H1 (cell line): ENCODE measurements around the gene SLC26A8. TPM values are rescaled to one million over a fixed set of nuclear protein-coding genes. Genes with fewer than 3 reads are reported as not detected.

Experiments
- CTCF ChIA-PET: fragments of 300-600 bp; sonication (Branson Sonifier 250); formaldehyde crosslinking; loops from one replicate; lab custom pipeline; 2021; ENCODE audit not compliant: partially characterized antibody; lab: Charles Lee
- POLR2A ChIA-PET: fragments of 300-600 bp; sonication (Branson Sonifier 250); formaldehyde crosslinking; loops from one replicate; lab custom pipeline; 2021; ENCODE audit warnings: inconsistent platforms; ENCODE audit not compliant: partially characterized antibody; lab: Charles Lee
- DNase-seq, 2 experiments: peaks; one replicate each; pipeline versions ENCODE4 v3.0.0 to v3.0.0-alpha.2; 2010 to 2022; ENCODE audit warnings: low spot score in 2 of 2, low read depth in 1 of 2, mixed read lengths in 1 of 2
- FAIRE-seq: peaks from 2 replicates; lab custom pipeline; 2011; peaks lifted over from hg19 to GRCh38; lab: Jason Lieb, UNC
- H2AFZ ChIP-seq: 2 replicates; pipeline ENCODE4 v1.8.1; 2012; ENCODE audit warnings: low read length, inconsistent platforms
- H2AK5ac ChIP-seq: 2 replicates; pipeline ENCODE4 v1.6.1; 2013; ENCODE audit warnings: low read depth, low read length
- H2BK120ac ChIP-seq: replicated peaks from 2 replicates; pipeline ENCODE3; 2013; ENCODE audit warnings: low read depth, low read length, inconsistent platforms
- H2BK12ac ChIP-seq: 2 replicates; pipeline ENCODE4 v1.6.1; 2013; ENCODE audit warnings: low read depth, low read length
- H2BK15ac ChIP-seq: 2 replicates; pipeline ENCODE4 v1.6.1; 2013; ENCODE audit warnings: low read length
- H2BK20ac ChIP-seq: 2 replicates; pipeline ENCODE4 v1.6.1; 2013; ENCODE audit warnings: low read length
- H2BK5ac ChIP-seq: 2 replicates; pipeline ENCODE4 v1.6.1; 2013; ENCODE audit warnings: low read depth, low read length
- H3K14ac ChIP-seq: 2 replicates; pipeline ENCODE4 v1.6.1; 2013; ENCODE audit warnings: inconsistent platforms; ENCODE audit not compliant: insufficient read length
- H3K18ac ChIP-seq: 2 replicates; pipeline ENCODE4 v1.6.1; 2013; ENCODE audit warnings: low read length; ENCODE audit errors: extremely low read depth
- H3K23ac ChIP-seq: 2 replicates; pipeline ENCODE4 v1.6.1; 2013; ENCODE audit warnings: inconsistent platforms; ENCODE audit not compliant: insufficient read length
- H3K23me2 ChIP-seq: 2 replicates; pipeline ENCODE4 v1.6.1; 2013; ENCODE audit warnings: low read depth, low read length
- H3K27ac ChIP-seq: 2 replicates; pipeline ENCODE4 v1.6.1; 2011; ENCODE audit warnings: low read depth, low read length, inconsistent platforms
- H3K27me3 ChIP-seq, 4 experiments: replicated peaks in 1 of 4; 1 replicate in 1 of 4; 2 replicates in 3 of 4; pipeline versions ENCODE4 v1.6.1 to v1.8.1; 2011 to 2013; ENCODE audit warnings: low read length in 3 of 4, mild to moderate bottlenecking in 3 of 4, inconsistent platforms in 2 of 4, mixed read lengths in 2 of 4, moderate library complexity in 1 of 4; ENCODE audit not compliant: control insufficient read depth in 3 of 4, insufficient read depth in 3 of 4; ENCODE audit errors: extremely low read depth in 1 of 4
- H3K36me3 ChIP-seq, 4 experiments: 2 replicates each; pipeline versions ENCODE4 v1.6.1 to v1.8.1; 2011 to 2013; ENCODE audit warnings: mild to moderate bottlenecking in 4 of 4, low read length in 3 of 4, moderate library complexity in 2 of 4, control low read depth in 1 of 4, inconsistent platforms in 1 of 4; ENCODE audit not compliant: insufficient read depth in 4 of 4, control insufficient read depth in 2 of 4
- H3K4ac ChIP-seq: replicated peaks from 2 replicates; pipeline ENCODE3; 2013; ENCODE audit warnings: low read length, low read depth, mixed read lengths, inconsistent platforms; ENCODE audit not compliant: insufficient read length
- H3K4me1 ChIP-seq, 4 experiments: replicated peaks in 1 of 4; 1 replicate in 1 of 4; 2 replicates in 3 of 4; pipeline versions ENCODE4 v1.6.1 to v1.8.1; 2011 to 2013; ENCODE audit warnings: low read length in 3 of 4, inconsistent platforms in 2 of 4, mixed read lengths in 1 of 4; ENCODE audit not compliant: insufficient read depth in 4 of 4, control insufficient read depth in 3 of 4
- H3K4me2 ChIP-seq, 2 experiments: 2 replicates each; pipeline versions ENCODE4 v1.6.1 to v1.8.1; 2011 to 2013; ENCODE audit warnings: low read depth in 2 of 2, low read length in 2 of 2, control low read depth in 1 of 2, inconsistent platforms in 1 of 2, mild to moderate bottlenecking in 1 of 2; ENCODE audit not compliant: insufficient read depth in 1 of 2
- H3K4me3 ChIP-seq, 4 experiments: fragments of 200-600, 300-600 bp in 1 of 4; sonication (generic), shearing (Covaris generic), sonication (Bioruptor Twin) in 1 of 4; 2 replicates each; pipeline versions ENCODE4 v1.5.1 to v1.8.1; 2011 to 2016; ENCODE audit warnings: low read length in 4 of 4, low read depth in 3 of 4, control low read depth in 2 of 4, inconsistent platforms in 2 of 4, mild to moderate bottlenecking in 2 of 4, mixed read lengths in 1 of 4, moderate library complexity in 1 of 4; ENCODE audit not compliant: insufficient read depth in 2 of 4; ENCODE audit errors: extremely low read depth in 1 of 4
- H3K56ac ChIP-seq: replicated peaks from 2 replicates; pipeline ENCODE3; 2013; ENCODE audit warnings: low read depth, mild to moderate bottlenecking, mixed read lengths, low read length, inconsistent platforms; ENCODE audit not compliant: insufficient read length
- H3K79me1 ChIP-seq: 2 replicates; pipeline ENCODE4 v1.6.1; 2013; ENCODE audit warnings: low read depth, low read length, control low read depth
- H3K79me2 ChIP-seq, 2 experiments: 2 replicates each; pipeline versions ENCODE4 v1.6.1 to v1.8.1; 2012 to 2013; ENCODE audit warnings: low read length in 2 of 2, mild to moderate bottlenecking in 2 of 2, inconsistent platforms in 1 of 2; ENCODE audit not compliant: insufficient read depth in 2 of 2, control insufficient read depth in 1 of 2
- H3K9ac ChIP-seq, 4 experiments: replicated peaks in 1 of 4; 1 replicate in 1 of 4; 2 replicates in 3 of 4; pipeline versions ENCODE4 v1.6.1 to v1.8.1; 2011 to 2013; ENCODE audit warnings: low read depth in 3 of 4, low read length in 3 of 4, control low read depth in 2 of 4, mild to moderate bottlenecking in 2 of 4, moderate library complexity in 2 of 4, inconsistent platforms in 1 of 4; ENCODE audit errors: extremely low read depth in 1 of 4
- H3K9me3 ChIP-seq, 2 experiments: 2 replicates each; pipeline versions ENCODE4 v1.6.1 to v1.8.1; 2012 to 2013; ENCODE audit warnings: mild to moderate bottlenecking in 2 of 2, moderate library complexity in 2 of 2, control low read depth in 1 of 2, inconsistent platforms in 1 of 2, low read depth in 1 of 2, low read length in 1 of 2, mixed read lengths in 1 of 2; ENCODE audit not compliant: insufficient read depth in 2 of 2
- H4K20me1 ChIP-seq, 2 experiments: replicated peaks in 1 of 2; 2 replicates each; pipeline versions ENCODE3 to v1.8.1; 2011 to 2013; ENCODE audit warnings: inconsistent platforms in 2 of 2, low read length in 2 of 2, mild to moderate bottlenecking in 1 of 2; ENCODE audit not compliant: insufficient read depth in 2 of 2, control insufficient read depth in 1 of 2
- H4K5ac ChIP-seq: 2 replicates; pipeline ENCODE4 v1.6.1; 2013; ENCODE audit warnings: low read length, low read depth, mixed read lengths, inconsistent platforms; ENCODE audit not compliant: insufficient read length
- H4K8ac ChIP-seq: 2 replicates; pipeline ENCODE4 v1.8.0; 2013; ENCODE audit warnings: mild to moderate bottlenecking, moderate library complexity, low read length, inconsistent platforms; ENCODE audit not compliant: insufficient read depth; ENCODE audit errors: extremely low read depth
- H4K91ac ChIP-seq: replicated peaks from 2 replicates; pipeline ENCODE3; 2013; ENCODE audit warnings: low read length, mixed read lengths, inconsistent platforms; ENCODE audit not compliant: insufficient read length
- BACH1 ChIP-seq: IDR thresholded peaks from 2 replicates; pipeline ENCODE4 v1.6.1; 2012; ENCODE audit warnings: low read length, improper control_type of control experiment
- CBX5 ChIP-seq: fragments of 300-800, 300-1000 bp; sonication (generic); IDR thresholded peaks from 2 replicates; pipeline ENCODE4 v1.7.1; 2016; ENCODE audit warnings: antibody characterized with exemption, low read length, low read depth
- CTBP2 ChIP-seq: IDR thresholded peaks from 2 replicates; pipeline ENCODE4 v1.7.0; 2011; ENCODE audit warnings: borderline replicate concordance, mild to moderate bottlenecking, moderate library complexity, mixed read lengths, low read length; ENCODE audit not compliant: insufficient read depth, insufficient read length
- E2F6 ChIP-seq: IDR thresholded peaks from 2 replicates; pipeline ENCODE4 v1.6.1; 2012; ENCODE audit warnings: inconsistent platforms
- GABPA ChIP-seq: IDR thresholded peaks from 2 replicates; pipeline ENCODE4 v1.6.1; 2011; ENCODE audit warnings: mild to moderate bottlenecking, low read length, moderate library complexity, borderline replicate concordance; ENCODE audit not compliant: insufficient read depth
- HDAC2 ChIP-seq, 2 experiments: fragments of 300-600 bp in 1 of 2; sonication (generic) in 1 of 2; IDR thresholded peaks; 2 replicates each; pipeline ENCODE4 v1.6.1; 2011 to 2012; ENCODE audit warnings: low read depth in 2 of 2, low read length in 2 of 2, mild to moderate bottlenecking in 2 of 2, moderate library complexity in 2 of 2, borderline replicate concordance in 1 of 2, inconsistent platforms in 1 of 2
- HDAC6 ChIP-seq: IDR thresholded peaks from one replicate; pipeline ENCODE4 v1.7.1; 2012; ENCODE audit warnings: low read depth, mild to moderate bottlenecking, inconsistent platforms, low read length, moderate library complexity
- JUN ChIP-seq: IDR thresholded peaks from 2 replicates; pipeline ENCODE4 v1.6.1; 2011; ENCODE audit warnings: low read depth, mild to moderate bottlenecking, improper control_type of control experiment, low read length
- NRF1 ChIP-seq: IDR thresholded peaks from 2 replicates; pipeline ENCODE4 v1.6.1; 2011; ENCODE audit warnings: mild to moderate bottlenecking, low read depth, low read length, improper control_type of control experiment
- POLR2AphosphoS5 ChIP-seq: IDR thresholded peaks from 2 replicates; pipeline ENCODE4 v1.6.1; 2011; ENCODE audit warnings: low read depth, low read length
- RFX5 ChIP-seq: IDR thresholded peaks from 2 replicates; pipeline ENCODE4 v1.6.1; 2011; ENCODE audit warnings: low read depth, low read length, improper control_type of control experiment, borderline replicate concordance
- SP2 ChIP-seq: IDR thresholded peaks from 2 replicates; pipeline ENCODE4 v1.6.1; 2012; ENCODE audit warnings: mild to moderate bottlenecking, low read length, inconsistent platforms
- WGBS, 2 experiments: shearing (Covaris generic) in 1 of 2; methylation state at CpG; one replicate each; pipeline versions ENCODE4 v1.1.6 to v1.1.7; 2013 to 2015; ENCODE audit warnings: low lambda C conversion rate in 2 of 2, mixed read lengths in 2 of 2, inconsistent platforms in 1 of 2, low coverage in 1 of 2, missing lambda C conversion rate in 1 of 2; ENCODE audit not compliant: insufficient replicate concordance in 2 of 2, insufficient coverage in 1 of 2, insufficient read length in 1 of 2; ENCODE audit errors: extremely low coverage in 1 of 2, missing lambda C conversion rate in 1 of 2; 5-methylcytosine and 5-hydroxymethylcytosine counted together
- polyA plus RNA-seq, 7 experiments: library from polyadenylated mRNA; depleted of rRNA in 3 of 7; stranded (reverse) in 5 of 7; unstranded in 2 of 7; fragments of >200 nt in 5 of 7; fragments of 200-250 nt in 2 of 7; gene quantifications; 1 replicate in 5 of 7; 2 replicates in 1 of 7; 4 replicates in 1 of 7; pipeline versions ENCODE4 v1.2.1 to v1.2.3, GENCODE V29; 2011 to 2013; ENCODE audit warnings: missing spikeins in 2 of 7, mixed read lengths in 2 of 7
- total RNA-seq: library from RNA; stranded (reverse); fragmentation: NEBNext Ultra II Directional; extraction: Animal tissue kit (Norgen Biotek cat#: 25700); gene quantifications from 2 replicates; pipeline ENCODE4 v1.2.1, GENCODE V29; 2021

SLC26A8 gene
- total and polyA plus RNA-seq, 2 of the 8 experiments (the other 6 are each of a cell fraction or from before 2014, with no cell fraction given) = 0.56 to 0.57 TPM

- H3K56ac ChIP-seq = no peak overlapping the region
- peaks cover 0 to 12% (median 9%) of the 10 kb centered on the region in 4 experiments; a peak in 5 of 7 replicates for H3K4me1 ChIP-seq
- H3K79me1 ChIP-seq = no peaks in the 10 kb centered on the region
- H4K8ac ChIP-seq = no peak overlapping the region
- H3K18ac ChIP-seq = no peak overlapping the region
- no peak overlapping the region for H2BK15ac ChIP-seq
- no peak overlapping the region for H2BK120ac ChIP-seq
- H3K23me2 ChIP-seq = peaks cover 11% of the 10 kb centered on the region
- no peaks in the 10 kb centered on the region for H3K9me3 ChIP-seq
- no peak overlapping the region for H3K23ac ChIP-seq
- 5% methylated on average over 1 of the region's 1 CpG; no CpG with 5 or more reads in 1 of the 2 experiments for WGBS, 2 experiments
- DNase-seq (no peak), FAIRE-seq (no peak)
- H3K9ac ChIP-seq = no peak overlapping the region
- no peak overlapping the region for H3K4me2 ChIP-seq
- no peak overlapping the region for H3K4me3 ChIP-seq
- H4K20me1 ChIP-seq = no peaks in the 10 kb centered on the region
- no peak overlapping the region for H4K91ac ChIP-seq
- ChIA-PET POLR2A (no interaction called here), CTCF (no interaction called here)
- H3K14ac ChIP-seq = no peak overlapping the region
- no peak overlapping the region for H3K4ac ChIP-seq
- no peak overlapping the region for H4K5ac ChIP-seq
- H3K36me3 ChIP-seq = no peaks in the 10 kb centered on the region
- no peak overlapping the region for H2AK5ac ChIP-seq
- no peaks in the 10 kb centered on the region for H3K27me3 ChIP-seq
- H2AFZ ChIP-seq = no peak overlapping the region
- H2BK20ac ChIP-seq = no peak overlapping the region
- no peaks in the 10 kb centered on the region for H3K79me2 ChIP-seq
- H2BK12ac ChIP-seq = no peak overlapping the region
- no peak overlapping the region for H3K27ac ChIP-seq
- no peak overlapping the region for H2BK5ac ChIP-seq
- no peak for TF ChIP-seq GABPA
- no peak for TF ChIP-seq E2F6
- no peak for TF ChIP-seq HDAC6
- no peak for TF ChIP-seq NRF1
- TF ChIP-seq BACH1 = no peak
- no peak for TF ChIP-seq RFX5
- no peak for TF ChIP-seq JUN
- no peak for TF ChIP-seq CBX5
- no peak for TF ChIP-seq CTBP2
- no peak for TF ChIP-seq SP2
- TF ChIP-seq HDAC2 (IDR thresholded peaks at IDR 0.05; ENCODE audit: borderline replicate concordance in 1 of 2, low read depth in 2 of 2, low read length in 2 of 2) = no peak
- TF ChIP-seq POLR2AphosphoS5 = no peak
These were observed 4.3 kb downstream of the SLC26A8 start for GRCh38 chr6:36020154-36020553.
